Subcutaneous adipose tissue (tissue), 4 donors: ENCODE data around the gene STAMBP. TPM values are rescaled to one million over a fixed set of nuclear protein-coding genes. Genes with fewer than 3 reads are reported as not detected.

Experiments used
- CTCF ChIP-seq: fragments of 450-650 bp; IDR thresholded peaks from one replicate; pipeline ENCODE4 v1.5.1; 2016; ENCODE audit warnings: low read depth, mild to moderate bottlenecking, control low read depth, antibody characterized with exemption, moderate library complexity
- total RNA-seq, 4 donors: library from RNA; depleted of rRNA; stranded (reverse); fragments of >200 nt; gene quantifications; one replicate each; pipeline ENCODE4 v1.1.0, GENCODE V29; 2016

STAMBP gene
- total RNA-seq, 4 donors from 2014 or later: 26.2 to 36.2 (median 32.3) TPM

- no peak for TF ChIP-seq CTCF
Observed at GRCh38 chr2:73890301-73891092, 61.7 kb downstream of the STAMBP start.

GRCh38 chr2:73891276-73891901, 62.6 kb downstream of the STAMBP start:
- TF ChIP-seq CTCF: no peak

GRCh38 chr2:73892631-73893329, 64.0 kb downstream of the STAMBP start, which contains the start of gene ACTG2:
ACTG2 (plus strand) TSS chr2:73893008; CDS start chr2:73901312, 8,304 bp downstream.
- no peak for TF ChIP-seq CTCF

GRCh38 chr2:73893764-73894474, 65.2 kb downstream of the STAMBP start:
- TF ChIP-seq CTCF: no peak

GRCh38 chr2:73894475-73894850, 65.7 kb downstream of the STAMBP start:
- TF ChIP-seq CTCF: no peak

GRCh38 chr2:73894877-73895276, 66.1 kb downstream of the STAMBP start:
- TF ChIP-seq CTCF: no peak
